HG02884 (cell line): ENCODE measurements around the gene MTRF1L.
"Not testable (repeated sequence)": the region's sequence is repeated elsewhere in the genome, so short reads cannot be mapped to it uniquely, and the experiment has no call there.

Experiments
- ATAC-seq: cut with Tn5 transposase; IDR thresholded peaks from one replicate; pipeline ENCODE4 v1.9.1; 2021; ENCODE audit warnings: mild to moderate bottlenecking, moderate library complexity; ENCODE audit not compliant: unreplicated experiment

The MTRF1L gene

DNA sequence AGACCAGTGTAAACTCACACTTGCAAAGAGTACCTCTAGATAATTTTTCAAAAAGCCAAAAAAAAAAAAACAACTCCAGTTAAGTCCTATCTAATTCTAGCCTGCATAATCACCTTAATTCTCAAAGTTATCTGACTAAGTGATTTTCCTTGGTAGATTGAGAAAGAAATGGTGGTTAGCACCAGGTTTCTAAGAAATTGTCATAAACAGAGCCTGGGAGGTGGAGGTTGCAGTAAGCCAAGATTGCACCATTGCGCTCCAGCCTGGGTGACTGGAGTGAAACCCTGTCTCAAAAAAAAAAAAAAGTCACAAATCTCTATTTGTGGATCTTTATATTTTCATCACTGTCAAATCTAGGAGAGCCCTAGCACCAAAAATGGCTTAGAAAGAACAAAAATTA, 28.6 kb downstream of the MTRF1L start:
- no peak for ATAC-seq

DNA sequence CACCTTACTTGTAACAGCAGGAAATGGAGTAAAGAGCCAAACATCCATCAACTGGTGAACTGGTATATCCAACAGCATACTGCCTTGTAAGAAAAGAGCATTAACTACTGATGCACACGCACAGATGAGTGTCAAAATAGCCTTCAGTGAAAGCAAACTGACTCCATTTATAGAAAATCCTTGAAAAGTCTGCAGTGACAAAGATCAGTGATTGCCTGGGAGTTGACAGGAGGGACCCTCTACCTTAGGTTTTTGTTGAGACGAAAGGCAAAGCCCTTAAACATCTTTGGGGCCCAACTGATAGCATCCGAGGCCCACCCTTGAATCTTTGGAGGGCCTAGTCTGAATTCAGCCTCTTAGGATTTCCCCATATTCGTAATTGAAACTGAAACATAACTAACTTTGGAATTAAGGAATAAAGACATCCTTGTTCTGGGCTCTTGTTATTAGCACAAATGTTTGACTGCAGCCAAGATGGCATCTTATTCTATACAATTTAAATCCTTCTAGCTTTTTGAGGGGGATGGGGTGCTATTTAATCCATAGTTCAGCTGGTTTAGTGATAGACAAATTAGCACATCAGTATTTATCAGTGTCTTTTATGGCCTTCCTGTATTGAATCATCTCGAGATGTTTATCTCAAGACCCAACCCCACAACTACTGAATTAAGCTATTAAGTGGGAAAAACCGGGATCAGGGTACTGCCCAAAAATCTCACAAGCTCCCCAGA, 32.7 kb downstream of the MTRF1L start:
- ATAC-seq = no peak

DNA sequence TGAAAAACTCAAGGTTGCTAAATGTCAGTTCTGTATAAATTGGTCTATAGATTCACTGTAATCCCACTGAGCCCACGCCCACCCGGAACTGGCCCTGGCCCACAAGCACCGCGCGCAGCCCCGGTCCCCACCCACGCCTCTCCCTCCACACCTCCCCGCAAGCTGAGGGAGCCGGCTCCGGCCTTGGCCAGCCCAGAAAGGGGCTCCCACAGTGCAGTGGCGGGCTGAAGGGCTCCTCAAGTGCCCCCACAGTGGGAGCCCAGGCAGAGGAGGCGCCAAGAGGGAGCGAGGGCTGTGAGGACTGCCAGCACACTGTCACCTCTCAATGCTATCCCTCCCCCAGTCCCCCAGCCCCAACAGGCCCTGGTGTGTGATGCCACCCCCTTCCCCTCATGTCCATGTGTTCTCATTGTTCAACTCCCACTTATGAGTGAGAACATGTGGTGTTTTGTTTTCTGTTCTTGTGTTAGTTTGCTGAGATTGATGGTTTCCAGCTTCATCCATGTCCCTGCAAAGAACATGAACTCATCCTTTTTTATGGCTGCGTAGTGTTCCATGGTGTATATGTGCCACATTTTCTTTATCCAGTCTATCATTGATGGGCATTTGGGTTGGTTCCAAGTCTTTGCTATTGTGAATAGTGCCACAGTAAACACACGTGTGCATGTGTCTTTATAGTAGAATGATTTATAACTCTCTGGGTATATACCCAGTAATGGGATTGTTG, 36.2 kb downstream of the MTRF1L start:
- not testable (repeated sequence) for ATAC-seq

DNA sequence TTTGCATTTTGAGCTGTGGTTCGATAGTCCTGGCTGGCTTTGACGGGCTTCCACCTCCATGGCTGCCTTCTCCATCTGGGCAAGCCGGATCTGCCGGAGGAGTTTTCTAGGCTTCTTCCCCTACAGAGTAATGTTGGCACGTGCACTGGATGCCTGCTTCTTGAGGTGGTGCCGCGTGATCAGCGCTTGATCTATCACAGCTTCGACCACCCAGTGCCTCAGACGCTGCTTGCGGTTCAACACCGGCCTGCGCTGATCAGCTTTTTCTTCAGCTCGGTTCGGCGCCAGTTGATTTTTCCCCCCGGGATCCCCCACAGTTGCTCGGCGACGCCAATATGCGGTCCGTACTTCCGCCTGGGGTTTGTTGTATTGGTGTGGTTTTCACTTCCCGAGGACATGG, 43.2 kb downstream of the MTRF1L start:
- ATAC-seq = no peak

DNA sequence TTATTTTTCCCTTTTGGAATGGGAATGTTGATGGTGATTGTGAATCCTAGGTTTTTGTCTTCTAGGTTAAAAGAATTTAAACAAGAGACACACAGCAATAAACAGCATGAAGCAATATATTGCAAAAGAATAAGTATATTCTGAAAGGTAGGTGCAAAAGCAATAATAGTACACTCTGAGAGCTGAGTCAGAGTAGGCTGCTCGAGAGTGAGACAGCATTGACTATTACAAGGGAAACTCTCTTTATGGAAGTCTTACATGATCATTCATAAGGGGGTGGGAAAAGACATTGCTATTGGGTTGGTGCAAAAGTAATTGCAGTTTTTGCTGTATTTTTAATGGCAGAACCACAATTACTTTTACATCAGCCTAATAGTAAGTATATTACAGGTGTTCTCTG, 44.7 kb downstream of the MTRF1L start:
- ATAC-seq = no peak

DNA sequence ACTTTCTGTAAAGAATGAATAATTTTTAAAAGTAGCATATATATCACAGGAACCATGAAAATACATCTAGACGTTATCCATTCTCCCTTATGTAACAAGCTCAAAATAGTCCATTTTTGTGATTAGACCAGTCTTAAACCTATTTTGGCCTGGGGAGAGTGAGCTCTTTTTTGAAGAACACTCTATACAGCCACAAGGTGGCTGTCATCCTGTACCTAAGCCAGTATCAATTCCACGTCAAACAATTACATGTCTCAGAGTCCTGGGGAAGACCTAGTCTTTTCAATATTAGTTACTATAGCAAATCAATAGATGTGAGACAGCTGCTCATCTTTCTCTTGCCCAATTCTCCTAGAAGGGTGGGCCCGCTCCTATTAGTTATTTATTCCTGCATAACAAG, 48.1 kb downstream of the MTRF1L start:
- no peak for ATAC-seq

DNA sequence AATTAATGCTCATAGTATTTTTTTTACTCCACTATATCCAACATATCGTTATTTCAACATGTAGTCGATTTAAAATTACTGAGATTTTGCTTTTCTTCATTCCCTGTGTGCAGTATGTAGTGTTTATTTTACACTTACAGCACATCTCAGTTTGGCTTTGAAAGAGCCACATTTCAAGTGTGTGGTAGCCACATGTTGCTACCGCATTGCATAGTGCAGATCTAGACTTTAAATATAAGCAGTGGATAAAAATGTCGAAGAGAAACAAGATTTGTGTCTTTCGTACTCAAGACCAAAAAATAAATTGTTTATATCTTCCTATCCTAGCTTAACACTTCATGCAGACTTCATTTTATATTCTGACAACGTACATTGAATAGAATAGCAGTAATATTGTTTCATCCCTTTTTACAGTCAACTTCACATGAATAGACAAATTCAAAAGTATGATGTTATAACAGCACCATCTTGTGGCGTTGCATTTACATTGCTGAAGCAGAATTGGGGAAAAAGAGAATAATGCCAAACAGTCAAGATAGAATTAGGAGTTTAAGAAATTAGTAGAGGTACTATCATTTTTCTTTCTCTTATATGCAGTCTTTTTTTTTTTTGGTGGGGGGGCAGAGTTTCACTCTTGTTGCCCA, 49.5 kb downstream of the MTRF1L start:
- no peak for ATAC-seq

DNA sequence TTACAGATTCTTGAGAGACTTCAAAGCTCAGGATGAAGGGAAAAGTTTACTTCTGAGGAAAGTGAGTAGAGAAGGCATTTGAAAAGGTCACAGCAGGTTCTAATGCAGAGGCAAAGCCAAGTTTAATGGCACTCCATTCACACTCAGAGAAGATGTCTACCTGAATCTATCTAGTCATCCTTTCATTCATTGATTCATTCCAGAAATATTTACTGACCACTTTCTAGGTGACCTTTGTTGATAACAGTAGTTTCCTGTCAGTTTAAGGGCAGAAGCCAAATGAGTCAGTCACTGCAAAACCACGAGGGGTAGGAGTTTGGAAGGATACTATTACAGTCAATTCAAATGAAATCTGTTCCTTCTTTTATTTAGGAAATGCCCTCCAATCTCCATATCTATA, 50.5 kb downstream of the MTRF1L start:
- ATAC-seq = no peak

DNA sequence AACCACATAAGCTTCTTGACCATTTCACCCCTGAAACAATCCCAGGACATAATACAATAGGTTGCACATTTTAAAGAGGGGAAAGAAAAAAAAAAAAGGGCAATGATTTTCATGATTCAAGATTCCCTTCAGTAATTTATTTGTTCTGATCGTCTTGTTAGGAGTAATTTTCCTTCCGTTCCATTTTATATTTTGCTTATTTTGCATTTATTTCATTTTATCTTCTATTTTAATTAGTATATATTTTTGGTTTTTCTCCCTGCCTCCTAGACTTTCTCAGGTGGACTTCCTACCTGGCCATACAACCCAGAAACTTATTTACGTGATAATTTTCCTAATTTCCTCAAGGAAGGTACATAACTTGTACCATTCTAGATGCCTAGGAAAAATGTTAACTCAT, 52.3 kb downstream of the MTRF1L start:
- ATAC-seq = no peak

DNA sequence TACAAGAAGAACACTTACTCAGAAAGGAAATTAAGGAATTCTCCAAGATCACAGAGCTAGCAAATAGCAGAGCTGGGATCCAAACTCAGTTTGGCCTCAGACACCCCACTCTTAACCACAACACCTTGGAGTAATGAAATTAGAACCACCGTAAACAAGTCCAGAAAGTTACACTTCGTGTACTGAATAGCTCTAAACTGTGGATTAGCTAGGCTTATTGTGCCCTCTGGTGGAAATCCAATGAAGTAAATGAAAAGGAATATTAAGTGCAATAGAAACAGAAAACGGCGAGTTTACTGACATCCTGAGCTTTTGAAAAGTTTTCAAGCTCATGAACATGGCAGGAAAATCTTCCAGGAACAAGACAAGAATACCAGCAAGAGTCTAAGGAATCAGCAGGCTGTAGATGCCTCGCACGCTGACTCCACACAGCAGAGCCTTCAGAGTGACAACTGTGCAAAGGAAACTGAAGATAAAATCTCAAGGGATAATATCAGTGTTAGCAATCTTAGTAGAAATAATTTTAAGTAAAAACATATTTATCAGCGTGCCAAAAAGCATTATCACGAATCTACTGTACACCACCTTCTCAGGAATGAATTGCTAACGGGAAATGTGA, 54.2 kb downstream of the MTRF1L start:
- ATAC-seq = peak; percentile 83

DNA sequence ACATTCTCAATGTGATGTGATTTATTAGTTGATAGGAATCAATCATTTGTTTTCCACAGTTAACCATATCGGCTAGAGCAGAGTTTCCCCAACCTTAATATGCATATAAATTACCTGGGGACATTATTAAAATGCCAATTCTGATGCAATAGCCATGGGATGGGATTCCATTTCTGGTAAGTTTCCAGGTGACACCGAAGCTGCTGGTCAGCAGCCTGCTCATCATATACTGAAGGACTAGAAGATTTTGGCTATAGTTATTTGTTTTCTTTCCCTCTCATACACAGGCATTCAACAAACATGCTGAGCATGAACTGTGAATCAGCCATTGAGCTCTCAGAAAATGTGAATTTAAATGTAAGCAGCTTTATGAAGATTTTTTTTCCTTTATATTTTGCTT, 55.5 kb downstream of the MTRF1L start:
- no peak for ATAC-seq

DNA sequence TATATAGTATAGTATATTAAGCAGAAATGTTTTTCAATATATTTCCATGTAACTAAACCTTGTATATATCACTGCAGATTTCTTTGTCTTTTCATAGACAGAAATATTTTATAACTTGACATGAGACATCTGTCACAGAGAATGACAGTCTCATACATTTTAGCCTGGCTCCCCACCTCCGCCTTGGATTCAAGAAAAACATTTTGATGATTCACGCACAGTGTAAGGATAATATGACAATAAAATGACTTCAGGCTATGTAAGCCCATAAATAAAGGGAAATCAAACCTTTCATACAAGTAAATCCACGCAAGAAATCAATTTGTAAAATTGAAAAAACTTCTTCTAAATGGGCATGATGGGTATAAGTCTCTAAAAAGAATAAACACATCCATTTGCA, 56.0 kb downstream of the MTRF1L start:
- no peak for ATAC-seq

DNA sequence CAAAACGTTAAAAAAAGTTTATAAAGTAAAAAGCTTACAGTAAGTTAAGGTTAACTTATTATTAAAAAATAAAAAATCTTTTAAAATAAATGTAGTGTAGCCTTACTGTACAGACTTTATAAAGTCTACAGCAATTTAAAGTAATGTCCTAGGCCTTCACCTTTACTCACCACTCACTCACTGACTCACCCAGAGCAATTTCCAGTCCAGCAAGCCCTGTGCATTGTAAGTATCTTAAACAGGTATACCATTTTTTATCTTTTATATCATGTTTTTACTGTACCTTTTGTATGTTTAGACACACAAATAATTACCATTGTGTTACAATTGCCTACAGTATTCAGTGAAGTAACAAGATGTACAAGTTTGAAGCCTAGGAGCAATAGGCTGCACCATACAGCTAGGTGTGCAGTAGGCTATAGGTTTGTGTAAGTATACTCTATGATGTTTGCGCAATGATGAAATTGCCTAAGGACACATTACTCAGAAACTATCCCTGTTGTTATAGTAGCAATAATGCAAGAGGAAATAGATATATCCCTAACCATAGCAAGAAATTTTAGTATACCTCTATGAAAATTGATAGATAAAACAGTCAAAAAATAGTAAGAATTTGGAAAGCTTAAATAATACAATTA, 59.1 kb downstream of the MTRF1L start:
- ATAC-seq = no peak

DNA sequence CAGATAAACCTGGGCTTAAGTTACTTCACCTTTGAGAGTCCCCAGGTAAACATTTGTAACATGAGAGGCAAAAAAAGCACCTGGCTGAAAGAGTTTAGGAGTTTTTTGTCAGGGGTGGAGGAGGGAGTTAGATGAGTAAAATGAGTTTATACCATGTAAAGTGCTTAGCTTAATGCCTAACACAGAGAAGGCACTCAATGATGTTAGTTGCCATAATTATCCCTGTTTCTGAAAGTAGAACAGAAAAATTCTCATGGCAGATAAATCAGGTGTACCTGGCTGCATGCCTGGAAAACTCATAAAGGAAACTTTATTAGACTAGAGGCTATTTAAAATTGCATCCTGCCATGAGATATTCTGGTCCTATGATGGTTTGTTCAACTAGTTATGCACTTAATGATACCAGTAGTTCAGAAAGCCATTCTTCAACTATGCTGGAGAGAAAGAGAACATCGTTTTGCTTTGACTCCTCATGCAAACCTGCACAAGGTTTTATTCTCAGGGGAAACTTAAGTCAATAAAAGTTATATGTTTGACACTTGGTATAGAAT, 60.1 kb downstream of the MTRF1L start:
- ATAC-seq = no peak

DNA sequence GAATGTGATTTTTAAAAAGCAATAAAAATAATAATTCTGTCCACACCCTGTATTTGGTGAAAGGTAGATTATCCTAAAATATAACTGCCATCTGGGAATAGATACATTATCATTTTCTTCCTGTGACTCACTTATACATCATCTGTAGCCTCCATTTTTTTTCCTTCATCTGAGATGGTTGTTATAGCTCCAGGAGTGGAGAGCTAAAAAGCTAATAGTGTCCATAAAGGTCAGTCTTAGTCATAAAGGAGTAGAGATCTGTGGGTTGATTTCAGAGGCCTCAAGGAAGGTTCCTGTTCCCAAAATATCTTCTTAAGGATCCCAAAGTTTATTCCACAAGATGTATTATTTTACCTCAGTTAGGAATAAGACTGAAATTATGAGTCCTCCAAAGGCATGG, 60.8 kb downstream of the MTRF1L start:
- ATAC-seq = no peak
